NT2/D1 (cell line): ENCODE measurements around the gene MYO1E.

Experiments used
- SUZ12 ChIP-seq: IDR thresholded peaks from 2 replicates; pipeline ENCODE4 v1.6.1; 2011; ENCODE audit not compliant: insufficient read length, insufficient read depth; ENCODE audit errors: extremely low read depth
- YY1 ChIP-seq: IDR thresholded peaks from 2 replicates; pipeline ENCODE4 v1.6.1; 2011; ENCODE audit not compliant: insufficient read length, insufficient read depth

DNA sequence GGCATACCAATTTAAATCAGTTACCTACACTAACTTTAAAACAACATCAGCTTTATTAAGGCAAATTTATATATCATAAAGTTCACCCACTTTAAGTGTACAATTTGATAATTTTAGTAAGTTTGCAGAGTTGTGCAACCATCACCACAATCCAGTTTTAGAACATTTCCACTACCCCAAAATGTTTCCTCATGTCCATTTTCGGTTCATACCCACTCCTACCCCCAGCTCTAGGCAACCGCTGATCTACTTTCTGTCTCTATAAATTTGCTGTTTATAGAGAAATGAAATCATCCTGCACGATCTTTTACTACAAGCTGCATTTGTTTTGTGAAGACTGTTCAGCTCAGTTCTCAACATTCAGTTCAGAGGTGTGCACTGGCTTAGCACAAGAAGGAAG lies 33.8 kb upstream of the MYO1E start:
- TF ChIP-seq SUZ12 (no peak), YY1 (no peak)
